GM21367 (cell line): ENCODE results near the gene ANK3.

ENCODE experiments used
- ATAC-seq: cut with Tn5 transposase; IDR thresholded peaks from one replicate; pipeline ENCODE4 v1.9.1; 2021; ENCODE audit not compliant: unreplicated experiment

The ANK3 gene

DNA sequence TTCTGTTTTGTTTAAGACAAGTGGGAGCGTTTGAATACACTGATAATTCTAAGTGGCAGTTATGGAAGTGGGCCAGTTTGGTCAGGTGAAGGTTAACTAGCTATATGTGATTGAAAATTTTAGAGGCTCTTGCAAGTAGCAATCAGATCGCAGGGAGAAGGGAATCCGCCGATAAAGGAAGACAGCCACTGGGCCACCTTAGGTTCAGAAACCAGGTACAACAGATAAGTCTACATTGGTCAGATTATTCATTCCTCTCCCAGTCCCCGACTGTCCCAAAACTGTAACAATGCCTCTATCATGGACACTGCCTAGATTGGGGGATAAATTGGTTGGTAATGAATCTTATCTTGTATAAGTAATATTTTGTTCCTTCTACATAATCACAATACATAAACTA, 8.9 kb downstream of the ANK3 start:
- ATAC-seq = no peak

DNA sequence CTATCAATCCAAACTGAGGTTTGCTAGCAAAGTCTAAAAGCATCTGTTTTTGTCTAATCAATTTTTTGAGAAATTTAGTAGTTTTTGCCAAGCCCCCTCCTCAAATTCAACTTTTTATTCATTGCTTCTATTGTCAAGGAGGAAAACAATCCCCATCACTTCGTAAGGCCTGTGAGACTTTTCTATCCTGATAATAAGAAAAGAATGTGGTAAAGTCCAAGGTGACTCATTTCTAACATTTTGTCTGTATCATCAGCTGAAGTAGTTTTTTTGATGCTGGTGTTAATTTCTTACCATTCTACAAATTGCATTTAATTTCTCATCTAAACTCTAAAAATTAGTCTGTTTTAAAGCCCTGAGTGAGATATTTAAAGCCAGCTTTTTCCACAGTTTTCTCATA, 11.7 kb downstream of the ANK3 start:
- ATAC-seq = no peak

DNA sequence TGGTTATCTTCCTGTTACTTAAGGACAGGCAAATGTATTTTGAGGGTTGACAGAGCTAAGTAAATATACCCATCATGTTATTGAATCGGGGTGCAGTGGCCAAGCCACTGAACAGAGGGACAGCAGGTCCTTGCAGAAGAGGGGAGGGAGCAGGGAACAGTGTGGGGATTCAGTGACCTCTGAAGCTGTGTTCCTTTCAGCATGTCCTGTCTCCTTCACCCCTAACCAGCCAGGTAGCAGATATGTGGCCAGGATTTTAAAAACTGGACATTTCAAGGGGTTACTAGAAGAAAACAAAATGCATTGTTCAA, 12.7 kb downstream of the ANK3 start:
- ATAC-seq = no peak

DNA sequence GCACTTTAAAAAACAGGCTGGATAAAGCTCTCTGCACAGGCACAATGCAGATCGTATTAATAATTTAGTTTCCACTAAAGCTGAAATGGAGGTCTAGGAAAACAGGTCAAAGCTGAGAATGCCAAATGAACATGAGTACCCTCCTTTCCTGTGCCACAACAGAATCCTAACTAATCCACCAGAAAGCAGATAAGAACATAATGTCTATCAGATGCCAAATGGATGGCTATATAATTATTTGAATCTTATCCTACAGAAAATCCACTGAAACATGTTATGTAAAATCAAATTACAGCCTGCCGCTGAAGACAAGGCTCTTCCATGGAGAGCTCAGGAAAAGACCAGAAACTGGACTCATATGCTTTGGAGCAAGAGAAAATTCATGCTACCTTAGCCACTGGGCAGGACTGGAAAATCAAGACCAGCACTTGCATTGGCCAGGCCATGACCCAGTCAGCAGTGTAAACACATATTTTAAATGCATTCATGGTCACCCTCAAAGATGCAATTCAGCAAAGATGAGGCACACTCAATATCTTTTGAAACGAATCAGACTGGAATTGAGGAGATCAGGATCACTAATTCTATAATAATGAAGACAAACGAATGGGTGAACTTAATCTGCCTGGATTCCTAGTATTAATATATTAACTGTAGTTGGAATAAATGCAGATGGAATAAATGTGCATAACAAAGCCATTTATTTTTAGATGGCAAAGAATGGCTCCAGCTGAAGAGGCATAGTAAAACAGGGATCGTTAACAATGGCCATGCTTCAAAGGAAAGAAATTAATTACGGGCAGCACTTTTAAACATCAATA, 13.2 kb downstream of the ANK3 start:
- no peak for ATAC-seq

DNA sequence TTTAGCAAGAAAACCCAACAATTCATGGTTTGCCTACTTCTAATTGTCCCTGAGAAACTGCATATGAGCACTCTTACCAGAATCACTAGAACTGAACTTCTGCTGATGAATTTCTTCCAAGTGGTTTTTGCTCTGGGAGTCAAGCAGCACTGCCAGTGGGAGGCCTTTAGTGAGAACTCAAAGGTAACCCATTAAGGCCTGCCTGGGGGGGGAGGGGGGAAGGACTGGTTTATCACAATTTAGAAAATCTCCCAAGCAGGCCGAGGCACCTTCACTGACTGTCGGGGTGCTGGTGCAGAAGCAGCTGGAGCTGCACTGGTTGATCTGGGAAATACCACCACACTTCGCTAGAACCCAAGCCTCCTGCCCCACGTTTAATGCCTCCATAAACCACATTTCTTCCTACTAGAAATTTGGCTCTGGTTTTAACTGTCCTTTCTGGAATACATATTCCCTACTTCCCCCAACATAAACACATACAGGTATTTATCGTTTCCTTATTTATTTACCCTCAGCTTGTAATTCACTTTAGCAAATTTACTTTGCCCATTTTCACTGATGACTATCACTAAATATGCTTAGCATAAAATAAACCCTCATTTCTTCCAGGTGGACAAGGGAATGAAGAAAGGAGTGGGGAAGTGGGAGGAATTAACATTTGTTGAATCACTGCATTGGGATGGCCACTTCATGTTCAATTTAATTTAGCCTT, 14.2 kb downstream of the ANK3 start:
- ATAC-seq = no peak

DNA sequence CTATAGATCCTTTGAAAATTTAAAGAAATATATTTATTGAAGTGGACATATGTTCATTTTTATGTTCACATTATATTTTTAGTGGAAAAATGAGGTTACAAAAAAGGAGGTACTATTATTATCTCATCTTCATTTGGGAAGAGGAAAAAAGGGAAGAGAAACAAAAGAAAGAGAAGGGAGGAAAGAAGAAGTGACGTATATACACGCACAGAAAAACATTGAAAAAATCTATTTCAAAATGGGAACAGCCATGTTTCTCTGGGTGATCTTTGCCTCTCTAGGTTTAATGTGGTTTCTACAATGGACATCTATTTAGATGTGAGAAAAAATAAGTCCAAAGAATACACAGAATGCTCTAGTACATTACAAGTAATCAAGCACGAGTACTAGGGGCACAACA, 14.8 kb downstream of the ANK3 start:
- no peak for ATAC-seq

DNA sequence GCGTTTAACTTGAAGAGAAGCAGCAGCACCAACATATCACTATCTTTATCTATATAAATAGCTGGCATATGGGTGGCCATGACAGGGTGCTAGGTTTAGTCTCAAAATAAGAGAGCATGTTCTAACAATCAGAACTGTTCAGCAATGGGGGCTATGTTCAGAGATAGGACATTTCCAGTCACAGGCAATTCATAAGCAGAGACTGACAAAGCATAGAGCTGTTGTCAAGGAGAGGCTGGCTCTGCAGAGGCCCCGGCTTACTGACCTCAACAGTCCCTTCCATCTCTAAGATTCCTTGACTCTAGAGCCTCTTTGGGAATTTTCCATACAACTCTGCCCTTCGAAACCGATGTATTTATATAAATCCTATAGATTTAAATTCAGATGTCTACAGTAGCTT, 17.2 kb downstream of the ANK3 start:
- no peak for ATAC-seq

DNA sequence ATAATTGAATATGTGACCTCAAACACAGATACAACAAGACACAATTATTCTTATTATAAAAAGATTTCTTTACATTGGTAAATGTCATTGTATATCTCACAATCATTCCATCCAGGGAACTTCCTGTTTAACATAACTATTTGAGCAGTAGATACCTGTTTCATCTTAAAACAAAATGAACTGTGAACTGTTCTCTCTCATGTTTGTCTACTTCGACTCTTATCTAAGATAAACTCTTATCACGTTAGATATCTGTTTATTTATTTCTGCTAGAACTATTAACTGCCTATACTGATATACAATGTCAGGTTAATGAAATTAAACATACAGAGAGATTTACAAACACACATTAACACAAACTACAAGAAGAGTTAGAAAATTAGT, 20.1 kb downstream of the ANK3 start:
- ATAC-seq = no peak

DNA sequence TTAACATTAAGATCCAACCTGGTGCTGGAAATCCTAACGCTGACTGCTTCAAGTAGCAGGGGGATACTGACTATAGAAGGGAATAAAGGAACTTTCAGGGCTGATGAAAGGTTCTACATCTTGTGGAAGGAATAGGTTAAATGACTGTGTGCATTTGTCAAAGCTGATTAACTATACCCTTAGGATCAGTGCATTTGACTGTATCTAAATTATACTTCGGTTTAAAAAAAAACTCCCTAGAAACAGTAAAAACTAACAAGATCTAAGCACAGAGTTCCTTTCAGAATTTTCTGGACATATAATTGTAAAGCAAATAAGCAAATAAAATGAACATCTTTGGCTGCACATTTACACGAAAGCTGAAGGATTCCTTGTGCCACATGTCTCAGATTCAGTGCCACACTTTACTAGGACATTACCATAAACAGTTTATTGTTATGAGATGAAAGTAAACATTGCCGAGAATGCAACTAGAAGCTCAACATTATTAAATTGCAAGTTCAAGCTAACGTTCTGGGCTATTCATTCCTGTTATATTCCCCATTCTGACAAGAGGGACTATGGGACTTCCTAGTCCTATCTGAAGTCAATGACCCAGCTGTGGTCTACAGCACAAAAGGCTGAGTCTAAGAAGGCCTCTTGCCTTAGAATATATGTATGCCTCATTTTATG, 20.7 kb downstream of the ANK3 start:
- no peak for ATAC-seq

DNA sequence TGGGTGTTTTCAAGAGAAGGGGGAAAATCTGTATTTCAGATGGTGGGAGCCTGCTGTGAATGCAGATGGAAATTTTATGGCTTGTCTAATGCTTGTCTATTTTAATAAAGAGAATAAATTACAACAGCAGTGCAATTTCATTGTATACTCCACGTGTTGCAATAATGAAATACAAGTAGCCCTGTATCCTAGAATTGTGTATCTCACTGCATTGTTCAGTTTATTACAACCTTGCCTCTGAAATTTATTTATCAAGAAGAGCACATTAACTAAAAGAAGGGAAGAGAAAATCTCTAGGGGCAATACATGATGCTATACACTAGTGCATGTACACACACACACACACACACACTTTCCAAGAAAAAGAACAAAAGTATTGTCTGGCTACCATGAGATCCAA, 21.8 kb downstream of the ANK3 start:
- no peak for ATAC-seq

DNA sequence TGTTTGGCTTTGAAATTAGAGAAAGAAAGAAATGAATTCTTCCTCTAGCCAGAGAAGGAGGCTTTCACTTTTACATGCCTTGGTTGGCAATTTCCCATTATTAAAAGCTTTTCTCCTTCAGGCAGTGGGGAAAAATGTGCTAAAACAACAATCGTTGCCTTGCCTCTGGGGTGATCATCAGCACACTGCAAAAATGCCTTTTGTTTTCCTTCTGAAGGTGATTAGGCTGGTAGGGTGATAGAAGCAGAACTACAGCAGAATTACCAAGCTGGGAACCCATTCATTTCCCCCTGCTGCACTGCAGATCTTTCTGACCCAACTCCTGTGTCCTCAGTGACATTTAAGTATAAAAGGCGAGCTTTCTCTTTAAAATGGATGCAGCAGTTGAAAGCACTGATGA, 22.2 kb downstream of the ANK3 start:
- ATAC-seq = no peak

DNA sequence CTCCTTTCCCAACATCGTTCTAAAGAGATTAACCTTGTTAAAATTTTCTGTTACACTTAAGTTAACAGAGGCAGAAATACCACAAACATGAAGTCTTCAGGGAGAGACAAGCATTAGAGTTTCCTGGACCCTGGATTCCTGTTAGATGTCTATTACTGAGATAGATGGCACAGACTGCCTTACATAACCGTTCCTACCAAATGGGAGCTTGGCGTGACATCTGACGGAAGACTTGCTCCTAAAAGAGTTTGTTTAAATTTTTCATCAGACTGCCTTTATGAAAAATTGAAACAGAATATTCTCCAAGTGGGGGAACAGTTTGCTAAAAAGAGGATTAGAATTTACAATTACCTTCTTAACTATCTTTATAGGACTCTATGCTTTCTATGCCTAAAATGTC, 22.7 kb downstream of the ANK3 start:
- ATAC-seq = no peak

DNA sequence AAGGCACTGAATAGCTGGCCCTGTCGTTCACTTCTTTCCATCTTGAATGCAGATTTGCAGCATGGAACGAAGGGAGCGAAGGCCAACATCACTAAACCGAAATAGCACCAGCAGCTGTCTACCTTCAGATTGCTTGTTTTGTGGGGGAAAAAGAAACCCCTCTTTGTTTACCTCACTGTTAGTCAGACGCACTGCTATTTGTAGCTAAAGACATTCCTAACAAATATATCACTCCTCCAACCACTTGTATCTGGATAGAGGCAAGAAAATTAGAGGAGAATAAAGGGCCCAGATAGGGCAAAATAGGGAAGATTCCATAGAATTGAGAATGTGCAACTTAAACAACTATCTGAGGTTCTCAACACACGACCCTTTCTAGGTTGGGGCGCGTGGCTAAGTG, 26.5 kb downstream of the ANK3 start:
- ATAC-seq = no peak

DNA sequence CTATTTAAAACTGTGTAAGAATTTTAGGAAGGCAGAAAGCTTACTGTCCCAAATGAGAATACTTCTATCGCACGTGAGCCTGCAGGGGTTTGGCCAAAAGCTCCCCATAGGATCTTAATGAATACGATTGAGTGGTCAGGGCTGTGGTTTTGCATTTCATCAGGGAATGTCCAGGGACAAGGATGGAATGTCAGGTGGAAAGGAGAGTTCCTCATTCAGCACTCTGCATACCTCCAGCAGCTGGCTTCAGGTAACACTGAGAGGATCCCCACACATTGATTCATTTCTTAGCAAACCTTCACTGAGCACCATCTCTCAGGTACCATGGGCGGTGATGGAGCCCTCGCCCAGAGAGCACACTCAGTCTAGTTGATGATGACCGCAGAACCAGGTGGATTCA, 27.2 kb downstream of the ANK3 start:
- no peak for ATAC-seq

DNA sequence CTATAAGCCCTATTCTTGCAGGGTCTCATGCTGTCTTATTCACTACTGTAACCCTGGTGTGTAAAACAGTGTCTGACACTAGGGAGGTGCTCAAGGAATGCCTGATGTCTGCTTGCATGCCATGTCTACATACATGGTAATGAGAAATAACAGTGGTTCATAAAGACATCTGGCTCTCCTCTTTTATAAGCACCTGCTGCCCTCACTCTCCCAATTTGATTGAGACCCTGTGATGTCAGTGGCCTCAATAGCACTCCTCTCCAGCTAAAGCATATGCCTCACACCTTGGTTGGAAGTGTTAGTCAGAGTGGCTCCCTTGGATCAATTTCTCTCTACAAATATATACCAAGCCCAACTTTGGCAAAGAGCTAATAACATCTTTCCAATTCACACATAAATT, 30.6 kb downstream of the ANK3 start:
- no peak for ATAC-seq

DNA sequence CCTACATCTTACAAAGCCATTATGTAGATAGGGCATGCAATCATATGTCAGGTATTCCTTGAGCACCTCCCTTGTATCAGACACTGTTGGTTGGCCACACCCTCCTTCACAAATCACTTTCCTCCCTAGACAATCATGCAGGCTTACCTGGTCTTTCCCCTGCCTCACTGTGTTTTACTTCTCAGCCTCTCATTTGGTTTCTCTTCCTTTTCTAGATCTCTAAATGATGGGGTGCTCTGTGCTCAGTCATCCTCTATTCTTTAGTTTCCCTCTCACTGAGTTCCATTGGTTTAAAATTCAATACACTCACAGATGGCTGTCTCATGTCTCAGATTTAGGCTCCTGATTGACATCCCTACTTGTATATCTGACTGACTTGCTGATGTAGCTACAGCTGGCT, 31.4 kb downstream of the ANK3 start:
- peak; percentile 98 for ATAC-seq

DNA sequence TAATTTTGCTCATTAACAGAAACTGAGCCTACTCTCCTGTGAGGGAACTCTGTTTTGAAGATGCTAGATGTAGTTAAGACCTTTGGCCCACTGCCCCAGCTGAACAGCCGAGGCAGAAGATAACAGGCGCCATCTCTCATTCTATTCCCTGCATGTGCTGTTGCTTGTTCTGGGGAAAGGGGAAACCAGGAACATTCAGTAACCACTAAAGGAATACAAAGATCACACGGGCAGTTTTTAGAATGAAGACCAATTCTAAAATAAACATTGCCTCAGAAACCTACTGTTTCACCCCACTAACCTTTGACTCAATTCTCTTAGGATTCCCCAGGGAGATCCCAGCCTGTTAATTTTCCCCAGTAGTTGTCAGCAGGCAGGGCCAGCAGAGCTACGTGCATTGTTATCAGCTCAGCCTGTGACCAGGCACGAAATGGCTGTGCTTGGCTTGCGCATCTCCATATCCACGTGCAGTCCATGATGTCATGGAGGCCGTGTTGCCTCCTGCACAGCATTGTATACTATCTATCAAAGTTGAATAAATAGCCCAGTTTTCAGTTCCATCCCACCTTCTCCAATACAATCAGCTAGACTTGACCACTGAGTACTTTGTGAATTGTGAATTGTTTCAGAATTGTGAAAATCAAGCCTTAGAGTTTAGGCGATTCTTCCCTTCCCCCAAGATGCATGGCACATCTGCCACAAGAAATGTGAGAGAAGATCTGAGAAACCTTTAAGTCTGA, 36.0 kb downstream of the ANK3 start:
- no peak for ATAC-seq

DNA sequence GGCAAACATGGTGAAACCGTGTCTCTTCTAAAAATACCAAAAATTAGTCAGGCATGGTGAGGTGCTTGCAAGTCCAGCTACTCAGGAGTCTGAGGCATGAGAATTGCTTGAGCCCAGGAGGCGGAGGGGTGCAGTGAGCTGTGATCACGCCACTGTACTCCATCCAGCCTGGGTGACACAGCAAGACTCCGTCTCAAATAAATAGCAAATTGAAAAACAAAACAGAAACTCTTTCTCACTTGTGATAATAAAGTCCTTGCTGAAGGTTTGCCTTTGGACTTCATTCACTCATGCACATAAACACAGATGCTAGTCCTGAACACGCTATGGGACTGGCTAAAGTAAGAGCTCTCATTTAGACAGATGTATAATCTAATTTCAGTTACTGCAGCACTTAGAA, 37.6 kb downstream of the ANK3 start:
- peak; percentile 62 for ATAC-seq

DNA sequence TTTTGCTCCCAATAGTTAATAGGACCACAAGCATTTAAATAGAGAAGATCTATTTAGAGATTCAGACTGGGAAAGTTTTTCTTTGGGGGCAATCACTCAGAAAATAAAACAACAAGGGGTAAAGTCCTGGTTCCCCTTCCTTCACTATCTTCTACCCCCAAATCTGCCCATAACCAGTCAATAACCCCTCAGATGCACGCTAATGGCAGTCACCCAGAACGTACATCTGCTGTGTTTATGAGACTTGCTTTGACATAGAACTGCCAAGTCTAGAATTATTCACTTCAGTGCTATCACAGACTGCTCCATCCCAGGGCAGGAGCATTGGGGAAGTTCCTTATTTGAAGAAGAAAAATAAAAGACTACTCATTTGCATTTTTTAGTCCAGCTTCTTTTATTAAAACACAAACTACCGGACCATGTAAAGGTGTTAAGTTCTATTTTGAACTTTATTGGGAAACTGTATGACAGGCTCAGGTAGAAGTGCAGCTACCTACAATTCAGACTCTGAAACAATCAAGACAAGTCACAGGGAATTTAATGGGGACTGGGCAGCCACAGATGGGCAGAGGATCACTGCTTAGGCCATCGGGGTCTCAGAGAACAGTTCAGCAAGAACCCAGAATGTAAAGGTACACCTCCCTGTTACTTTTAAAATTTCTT, 38.4 kb downstream of the ANK3 start:
- peak; percentile 64 for ATAC-seq

DNA sequence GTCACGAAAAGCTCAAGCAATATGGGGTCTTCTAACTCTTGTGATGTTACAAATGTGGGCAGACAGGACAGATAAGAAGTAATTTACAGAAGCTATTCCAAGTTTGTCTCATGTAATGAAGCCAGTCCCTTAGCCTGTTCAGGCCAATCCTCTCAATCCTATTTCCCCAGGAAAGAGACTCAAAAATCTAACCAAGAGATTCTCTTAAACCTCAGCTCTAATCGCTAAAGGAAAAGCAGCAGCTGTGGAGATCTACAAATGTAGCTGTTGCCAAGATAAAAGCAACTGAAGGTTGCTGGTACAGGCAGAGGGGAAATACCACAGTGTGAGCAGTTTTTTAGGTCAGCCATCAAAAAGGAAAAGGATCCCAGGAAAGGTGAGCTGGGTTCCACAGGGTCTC, 39.3 kb downstream of the ANK3 start:
- no peak for ATAC-seq

DNA sequence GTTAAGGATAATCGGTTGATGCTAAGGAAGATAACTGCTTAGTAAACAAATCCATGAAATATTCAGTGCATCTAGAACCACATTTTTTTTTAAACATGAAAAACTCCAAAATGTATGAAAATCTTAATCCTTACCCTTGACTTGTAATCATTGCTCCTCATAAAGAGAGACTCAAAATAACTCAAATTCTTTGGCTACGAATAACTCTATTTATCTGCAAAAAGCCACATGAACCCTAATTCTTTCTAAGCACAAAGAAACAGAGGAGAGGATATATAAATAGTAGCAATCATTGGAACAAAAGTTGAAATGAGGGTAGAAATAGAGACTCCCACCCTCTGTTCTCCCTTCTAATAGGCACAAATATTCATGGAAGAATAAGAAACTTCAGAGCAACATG, 40.2 kb downstream of the ANK3 start:
- no peak for ATAC-seq
